ENCODE measurements around the gene SNX13. TPM values are rescaled to one million over a fixed set of nuclear protein-coding genes. Genes with fewer than 3 reads are reported as not detected.
A peak's percentile ranks its signal among the peaks of the same experiment; 100 is the strongest.

SNX13 gene
- total and polyA plus RNA-seq, 8 donors = 5.0 to 31.4 (median 25.0) TPM

GRCh38 chr7:17843041-17843440 is 97.3 kb downstream of the SNX13 start:
- intact Hi-C loops (cut with DNase I) = no loop called here
- no peaks in the 10 kb centered on the region for H3K9me3 ChIP-seq

GRCh38 chr7:17832820-17833355 is 107.4 kb downstream of the SNX13 start:
- no peak for ATAC-seq
- H3K27ac ChIP-seq = no peak overlapping the region
- TF ChIP-seq CTCF (IDR thresholded peaks at IDR 0.05) = no peak
- no peaks in the 10 kb centered on the region for H3K27me3 ChIP-seq
- no peaks in the 10 kb centered on the region for H3K36me3 ChIP-seq
- H3K4me3 ChIP-seq = no peak overlapping the region
- no peaks in the 10 kb centered on the region for H3K4me1 ChIP-seq
- peak; percentile 13 for FAIRE-seq
- intact Hi-C loops (cut with DNase I) = no loop called here
- DNase-seq = no peak
- no peaks in the 10 kb centered on the region for H3K9me3 ChIP-seq

More at GRCh38 chr7:17843041-17843440, 97.3 kb downstream of the SNX13 start:
- H3K27me3 ChIP-seq = no peaks in the 10 kb centered on the region
- DNase-seq = no peak
- no peak for TF ChIP-seq CTCF (IDR thresholded peaks at IDR 0.05)
- H3K27ac ChIP-seq = no peak overlapping the region
- peak; percentile 5 for FAIRE-seq
- peaks cover 0 to 14% (median 0%) of the 10 kb centered on the region in 3 donors for H3K36me3 ChIP-seq
- ATAC-seq = no peak
- no peaks in the 10 kb centered on the region for H3K4me1 ChIP-seq
- no peak overlapping the region for H3K4me3 ChIP-seq

- ATAC-seq (no peak), DNase-seq (no peak), FAIRE-seq (no peak)
- intact Hi-C loops (cut with DNase I) = no loop called here
- no peaks in the 10 kb centered on the region for H3K36me3 ChIP-seq
- no peak overlapping the region for H3K4me3 ChIP-seq
- H3K9me3 ChIP-seq = no peaks in the 10 kb centered on the region
- H3K27ac ChIP-seq = no peak overlapping the region
- WGBS, 2 donors = 95 to 96% methylated on average over 1 of the region's 1 CpG
- no peak for TF ChIP-seq CTCF (IDR thresholded peaks at IDR 0.05)
- no peaks in the 10 kb centered on the region for H3K4me1 ChIP-seq
- no peaks in the 10 kb centered on the region for H3K27me3 ChIP-seq
Measured at GRCh38 chr7:17832242-17832641, 108.1 kb downstream of the SNX13 start.

- H3K4me1 ChIP-seq = no peaks in the 10 kb centered on the region
- 63 to 72% methylated on average over 1 of the region's 1 CpG for WGBS, 2 donors
- intact Hi-C loops (cut with DNase I) = no loop called here
- TF ChIP-seq CTCF (IDR thresholded peaks at IDR 0.05) = no peak
- H3K36me3 ChIP-seq = no peaks in the 10 kb centered on the region
- no peaks in the 10 kb centered on the region for H3K9me3 ChIP-seq
- peak; percentile 13 for FAIRE-seq
- DNase-seq = no peak
- H3K4me3 ChIP-seq = no peak overlapping the region
- no peak for ATAC-seq
- H3K27ac ChIP-seq = no peak overlapping the region
- no peaks in the 10 kb centered on the region for H3K27me3 ChIP-seq
Measured at GRCh38 chr7:17830206-17830605, 110.1 kb downstream of the SNX13 start.

- 98 to 99% methylated on average over 3 of the region's 3 CpGs for WGBS, 2 donors
- TF ChIP-seq CTCF (IDR thresholded peaks at IDR 0.05) = no peak
- ATAC-seq (no peak), DNase-seq (no peak), FAIRE-seq (no peak)
- Histone ChIP-seq H3K27me3 (no peaks in the 10 kb centered on the region), H3K27ac (no peak overlapping the region), H3K4me1 (no peaks in the 10 kb centered on the region), H3K4me3 (no peak overlapping the region), H3K9me3 (no peaks in the 10 kb centered on the region), H3K36me3 (no peaks in the 10 kb centered on the region)
- intact Hi-C loops (cut with DNase I) = no loop called here
Measured at GRCh38 chr7:17829001-17829400, 111.3 kb downstream of the SNX13 start.

Data from pancreas (tissue), 10 donors.